NCI-H460 (cell line): Measurements from ENCODE around the gene ATRN. TPM values are rescaled to one million over a fixed set of nuclear protein-coding genes. Genes with fewer than 3 reads are reported as not detected.
"Not testable (repeated sequence)": the region's sequence is repeated elsewhere in the genome, so short reads cannot be mapped to it uniquely, and the experiment has no call there.

Source experiments
- DNase-seq: peaks from one replicate; pipeline ENCODE4 v3.0.0-alpha.2; 2016; ENCODE audit warnings: low read depth; ENCODE audit errors: extremely low read depth
- total RNA-seq: library from RNA; depleted of rRNA; stranded (reverse); fragments of >200 nt; shearing (Covaris generic); gene quantifications from 2 replicates; pipeline ENCODE4 v1.2.3, GENCODE V29; 2014

The ATRN gene
- total RNA-seq, 1 experiment from 2014 or later: 35.6 TPM

DNA sequence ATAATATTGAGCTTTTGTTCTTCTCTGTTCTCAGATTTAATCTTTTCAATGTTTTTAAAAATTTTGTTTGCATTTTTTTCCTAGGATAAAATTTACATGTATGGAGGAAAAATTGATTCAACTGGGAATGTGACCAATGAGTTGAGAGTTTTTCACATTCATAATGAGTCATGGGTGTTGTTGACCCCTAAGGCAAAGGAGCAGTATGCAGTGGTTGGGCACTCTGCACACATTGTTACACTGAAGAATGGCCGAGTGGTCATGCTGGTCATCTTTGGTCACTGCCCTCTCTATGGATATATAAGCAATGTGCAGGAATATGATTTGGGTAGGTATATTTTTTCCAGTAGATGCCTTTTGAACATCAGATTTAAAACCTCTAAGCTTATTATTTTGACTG lies 89.8 kb downstream of the ATRN start:
- DNase-seq: no peak

DNA sequence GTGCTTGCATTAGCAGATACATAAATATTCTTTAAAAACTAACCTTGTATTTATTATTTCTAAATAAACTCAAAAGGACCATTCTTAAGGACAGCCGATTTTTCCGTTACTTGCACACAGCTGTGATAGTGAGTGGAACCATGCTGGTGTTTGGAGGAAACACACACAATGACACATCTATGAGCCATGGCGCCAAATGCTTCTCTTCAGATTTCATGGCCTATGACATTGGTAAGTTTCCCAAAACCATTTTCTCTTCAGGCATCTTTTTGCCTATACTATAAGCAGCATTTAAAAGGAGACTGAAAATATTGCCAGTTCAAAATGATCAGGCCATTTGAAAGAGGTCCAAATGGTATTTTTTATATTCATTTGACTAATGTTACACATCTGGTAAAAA lies 92.3 kb downstream of the ATRN start:
- DNase-seq: no peak

DNA sequence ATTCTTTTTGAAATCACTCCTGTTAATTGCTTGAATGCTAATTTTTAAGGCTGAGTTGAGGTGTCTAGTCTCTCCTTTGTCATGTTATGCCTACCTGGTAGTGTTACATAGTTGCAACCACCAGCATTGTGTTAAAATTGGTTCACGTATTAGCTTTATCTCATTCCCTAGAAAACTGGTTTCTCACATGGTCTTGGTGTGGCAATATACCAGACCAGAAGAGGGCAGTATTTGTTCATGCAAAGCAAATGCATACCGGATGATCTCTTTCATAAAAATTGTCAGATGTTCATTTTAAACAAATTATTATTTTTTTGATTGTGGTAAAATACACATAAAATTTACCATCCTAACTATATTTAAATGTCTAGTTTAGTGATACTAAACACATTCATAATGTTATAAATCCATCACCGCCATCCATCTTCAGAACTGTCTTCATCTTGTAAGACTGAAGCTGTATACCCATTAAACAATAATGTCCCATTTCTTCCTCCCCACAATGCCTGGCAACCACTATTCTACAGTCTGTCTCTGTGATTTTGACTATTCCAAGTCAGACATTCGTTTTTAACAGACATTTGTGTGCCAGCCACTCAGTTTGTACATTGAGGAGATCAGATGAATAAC lies 92.8 kb downstream of the ATRN start:
- DNase-seq: peak; percentile 46

DNA sequence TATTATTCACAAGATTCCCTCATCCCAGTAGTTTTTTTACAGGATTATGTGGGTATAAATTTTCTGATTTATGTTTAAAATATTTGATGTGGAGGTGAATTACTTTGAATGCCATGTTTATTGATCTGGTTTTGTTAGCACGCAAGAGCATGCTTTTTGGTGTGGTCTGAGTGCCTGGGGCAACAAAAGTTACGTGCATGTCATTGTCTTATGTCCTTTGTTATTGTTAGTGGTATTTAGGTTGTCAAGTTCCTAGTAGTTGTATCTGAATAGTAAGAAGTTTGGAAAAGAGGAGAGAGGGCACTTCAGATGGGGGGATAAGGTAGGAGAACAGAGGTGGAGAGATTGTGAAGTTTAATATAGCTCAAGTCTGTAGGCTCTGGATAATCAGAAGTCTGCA lies 95.0 kb downstream of the ATRN start:
- no peak for DNase-seq

DNA sequence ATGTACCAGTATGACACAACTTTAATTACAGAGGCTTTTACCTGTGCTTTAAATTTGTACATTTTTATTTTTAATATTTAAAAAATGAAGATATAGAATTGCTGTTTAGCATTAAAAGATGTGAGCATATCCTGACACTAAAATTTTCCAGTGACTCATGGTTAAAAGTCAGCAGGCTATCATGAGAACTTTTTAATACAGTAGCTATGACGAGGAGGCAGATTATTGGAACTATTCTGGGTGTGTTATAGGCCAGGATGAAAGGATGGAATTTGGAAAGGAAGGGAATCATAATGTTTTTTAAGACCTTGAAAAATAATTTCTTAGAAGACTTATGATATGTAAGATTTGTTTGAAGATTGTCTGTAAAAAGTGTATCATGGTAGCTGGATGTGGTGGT lies 101.3 kb downstream of the ATRN start:
- no peak for DNase-seq

DNA sequence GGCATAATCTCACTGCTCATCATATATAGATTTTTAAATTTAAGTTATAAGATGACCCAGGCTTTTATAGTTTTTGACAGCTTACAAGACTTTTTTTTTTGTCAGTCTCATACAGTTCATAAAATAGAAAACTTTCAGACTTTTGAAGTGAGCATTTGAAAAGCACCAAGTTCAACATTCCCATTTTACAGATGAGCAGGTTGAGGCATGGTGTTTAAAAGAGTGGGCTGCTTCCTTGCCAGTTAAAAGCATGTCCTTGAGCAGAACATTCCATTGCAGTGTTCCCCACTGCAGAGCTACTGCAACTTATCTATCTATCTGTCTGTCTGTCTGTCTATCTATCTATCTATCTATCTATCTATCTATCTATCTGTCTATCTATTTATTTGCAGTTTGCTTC lies 105.5 kb downstream of the ATRN start:
- no peak for DNase-seq

DNA sequence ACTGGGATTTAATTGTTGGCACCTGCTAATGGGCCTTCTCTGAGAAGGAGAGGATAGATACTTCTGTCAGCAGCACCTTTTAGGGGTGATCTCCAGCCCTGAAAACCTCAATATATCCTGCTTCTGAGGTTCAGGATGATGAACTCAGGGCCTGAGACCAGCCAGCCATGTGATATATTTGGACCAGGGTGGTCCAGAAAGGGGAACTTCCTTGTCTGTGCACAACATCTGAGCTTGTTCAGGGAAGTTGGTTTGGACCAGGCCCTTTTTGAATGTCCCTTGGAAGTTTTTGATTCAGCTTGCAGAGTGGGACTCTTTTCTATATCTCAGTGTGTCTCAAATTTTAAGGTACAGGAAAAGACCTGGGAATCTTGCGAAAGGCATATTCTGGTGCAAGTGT lies 106.5 kb downstream of the ATRN start:
- no peak for DNase-seq

DNA sequence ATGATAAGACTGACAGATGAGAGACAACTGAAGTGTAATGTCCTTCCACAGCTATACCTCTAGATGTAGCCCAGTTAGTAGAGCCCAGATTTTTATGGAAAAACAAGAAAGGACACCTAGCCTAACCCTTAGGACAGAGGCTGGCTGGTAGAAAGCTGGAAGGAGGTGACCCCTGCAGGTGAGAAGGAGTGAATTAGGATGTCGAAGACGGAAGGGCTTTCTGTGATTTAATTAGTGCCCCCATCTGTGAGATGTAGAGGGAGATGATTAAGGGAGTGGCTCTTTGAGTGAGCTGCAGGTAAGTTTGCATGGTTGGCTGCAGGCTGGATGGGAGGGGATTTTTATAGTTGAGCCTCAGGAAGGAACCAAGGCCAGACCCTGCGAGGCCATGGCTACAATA lies 109.6 kb downstream of the ATRN start:
- DNase-seq: no peak

DNA sequence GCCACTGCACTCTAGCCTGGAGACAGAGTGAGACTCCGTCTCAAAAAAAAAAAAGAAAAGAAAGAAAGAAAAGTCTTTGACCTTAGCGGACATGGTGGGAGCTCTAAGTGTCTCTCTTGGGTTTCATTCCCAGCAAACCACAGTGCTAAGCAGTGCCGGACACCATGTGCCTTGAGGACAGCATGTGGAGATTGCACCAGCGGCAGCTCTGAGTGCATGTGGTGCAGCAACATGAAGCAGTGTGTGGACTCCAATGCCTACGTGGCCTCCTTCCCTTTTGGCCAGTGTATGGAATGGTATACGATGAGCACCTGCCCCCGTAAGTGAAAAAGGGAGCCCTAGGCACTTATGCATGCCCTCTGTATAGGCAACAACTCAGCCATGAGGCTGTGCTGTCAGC lies 112.9 kb downstream of the ATRN start:
- DNase-seq: no peak

DNA sequence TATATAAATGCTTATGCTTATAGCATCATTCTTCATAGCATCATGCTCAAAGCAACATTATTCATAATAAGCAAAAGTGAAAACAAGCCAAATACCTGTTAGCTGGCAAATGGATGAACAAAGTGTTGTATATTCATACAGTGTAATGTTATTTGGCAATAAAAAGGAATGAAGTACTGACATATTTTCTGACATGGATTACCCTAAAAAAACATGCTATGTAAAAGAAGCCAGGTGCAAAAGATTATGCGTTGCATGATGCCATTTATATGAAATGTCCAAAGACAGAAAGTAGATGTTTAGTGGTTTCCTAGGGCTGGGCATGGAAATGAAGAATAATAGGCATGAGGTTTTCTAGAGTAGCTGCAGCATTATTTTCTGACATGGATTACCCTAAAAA lies 115.3 kb downstream of the ATRN start:
- DNase-seq: no peak

DNA sequence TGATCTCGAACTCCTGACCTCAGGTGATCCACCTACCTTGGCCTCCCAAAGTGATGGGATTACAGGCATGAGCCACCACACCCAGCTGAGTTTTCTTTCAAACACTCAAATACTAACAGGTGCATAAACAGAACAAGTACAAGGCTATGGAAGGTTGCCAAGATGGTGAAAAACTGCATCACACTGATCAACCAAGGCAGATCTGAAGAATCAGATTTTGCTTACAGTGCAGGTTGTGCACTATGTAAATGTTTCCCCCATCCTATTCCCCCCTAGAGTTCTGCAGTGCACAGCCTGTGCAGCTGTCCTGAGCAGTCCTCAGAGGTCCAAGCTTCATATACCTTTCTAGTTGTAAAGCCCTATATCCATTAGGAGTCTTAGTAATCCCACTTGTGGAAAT lies 119.3 kb downstream of the ATRN start:
- DNase-seq: no peak

DNA sequence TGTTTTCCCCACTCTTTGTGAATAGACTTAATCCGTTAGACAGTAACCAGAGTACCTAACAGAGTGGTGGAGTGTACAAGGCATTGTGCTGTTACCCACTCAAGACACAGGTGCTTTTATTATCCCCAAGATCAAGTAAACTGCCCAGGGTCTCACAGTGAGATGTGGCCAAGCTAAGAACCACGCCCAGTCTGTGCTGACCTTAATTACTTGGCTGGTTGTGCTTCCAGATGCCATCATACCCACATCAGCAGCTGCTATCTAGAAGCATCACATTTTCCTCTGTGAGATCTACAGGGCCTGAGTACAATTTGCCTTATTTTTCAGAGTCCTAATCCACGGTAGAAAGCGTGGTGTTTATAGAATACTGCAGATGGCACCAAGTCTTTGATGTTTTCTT lies 122.1 kb downstream of the ATRN start:
- DNase-seq: no peak

DNA sequence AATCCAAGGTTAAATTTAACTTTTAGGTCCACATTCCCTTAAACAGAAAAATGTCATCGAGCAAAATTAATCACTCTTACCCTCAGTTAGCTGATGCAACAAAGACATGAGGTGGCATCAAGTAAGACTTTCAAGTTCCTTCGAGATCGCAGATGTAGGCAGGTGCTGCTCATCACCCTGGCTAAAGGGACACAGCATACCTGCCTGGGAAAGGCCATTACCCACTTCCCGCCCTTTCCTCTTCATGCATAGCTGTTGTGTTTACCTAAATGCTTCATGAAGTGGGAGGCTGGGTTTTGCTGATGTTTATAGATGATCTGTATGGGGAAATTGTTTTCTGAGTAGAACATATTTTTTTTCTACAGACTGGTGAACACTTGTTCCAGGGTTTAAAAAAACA lies 124.7 kb downstream of the ATRN start:
- no peak for DNase-seq

DNA sequence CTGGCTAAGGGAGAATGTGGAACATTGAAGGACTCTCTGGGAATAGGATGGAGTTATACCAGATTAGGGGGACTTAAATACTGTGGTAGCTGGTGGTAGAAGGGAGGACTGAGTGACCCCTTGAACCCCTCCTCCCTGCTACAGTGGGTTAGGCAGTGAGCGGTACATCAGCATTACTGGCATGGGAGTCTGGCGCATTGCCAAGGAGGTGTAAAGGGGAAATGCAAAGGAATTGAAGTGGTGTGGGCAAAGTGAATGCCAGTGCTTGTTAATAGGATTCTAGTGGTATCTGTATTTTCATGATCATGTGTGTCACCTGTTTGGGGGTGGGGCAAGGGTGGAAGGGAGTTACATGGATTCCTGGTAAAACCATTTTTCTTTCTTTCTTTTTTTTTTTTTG lies 132.3 kb downstream of the ATRN start:
- DNase-seq: no peak

DNA sequence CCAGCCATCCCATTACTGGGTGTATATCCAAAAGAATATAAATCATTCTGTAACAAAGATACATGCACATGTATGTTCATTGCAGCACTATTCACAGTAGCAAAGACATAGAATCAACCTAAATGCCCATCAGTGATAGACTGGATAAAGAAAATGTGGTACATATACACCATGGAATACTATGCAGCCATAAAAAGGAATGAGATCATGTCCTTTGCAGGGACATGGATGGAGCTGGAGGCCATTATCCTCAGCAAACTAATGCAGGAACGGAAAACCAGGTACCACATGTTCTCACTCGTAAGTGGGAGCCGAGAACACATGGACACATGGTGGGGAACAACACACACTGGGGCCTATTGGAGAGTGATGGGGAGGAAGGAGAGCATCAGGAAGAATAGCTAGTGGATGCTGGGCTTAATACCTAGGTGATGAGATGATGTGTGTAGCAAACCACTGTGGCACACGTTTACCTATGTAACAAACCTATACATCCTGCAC lies 134.6 kb downstream of the ATRN start:
- DNase-seq: not testable (repeated sequence)

DNA sequence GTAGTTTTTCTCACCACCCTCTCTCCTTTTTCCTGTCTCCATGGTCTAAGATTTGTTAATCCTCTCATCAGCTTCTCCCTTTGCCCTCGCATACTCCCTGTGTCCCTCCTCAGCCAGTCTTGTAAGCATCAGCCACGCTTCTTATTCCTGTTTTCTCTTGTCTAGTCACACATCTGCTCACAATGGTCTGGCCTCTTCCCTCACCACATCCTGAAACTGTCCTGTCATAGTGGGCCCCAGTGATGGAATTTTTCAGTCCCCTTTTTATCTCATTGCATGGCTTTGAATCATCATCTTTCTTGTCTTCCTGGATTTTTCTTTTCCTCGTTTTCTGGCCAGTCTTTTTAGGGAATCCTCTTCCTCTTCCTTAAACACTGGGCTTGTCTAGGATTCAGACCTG lies 135.2 kb downstream of the ATRN start:
- DNase-seq: no peak

DNA sequence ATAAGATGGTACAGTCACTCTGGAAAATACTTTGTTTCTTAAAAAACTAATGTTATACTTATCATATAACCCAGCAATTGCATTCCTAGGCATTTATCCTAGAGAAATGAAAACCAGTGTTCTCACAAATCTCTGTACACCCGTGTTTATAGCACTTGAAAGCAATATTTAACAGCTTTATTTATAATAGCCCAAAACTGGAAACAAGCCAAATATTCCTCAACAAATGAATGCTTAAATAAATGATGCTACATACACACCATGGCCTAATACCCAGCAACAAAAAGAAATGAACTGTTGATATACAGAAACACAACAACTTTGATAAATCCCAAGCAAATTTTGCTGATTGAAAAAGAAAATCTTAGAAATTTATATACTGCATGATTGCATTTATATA lies 141.1 kb downstream of the ATRN start:
- no peak for DNase-seq

DNA sequence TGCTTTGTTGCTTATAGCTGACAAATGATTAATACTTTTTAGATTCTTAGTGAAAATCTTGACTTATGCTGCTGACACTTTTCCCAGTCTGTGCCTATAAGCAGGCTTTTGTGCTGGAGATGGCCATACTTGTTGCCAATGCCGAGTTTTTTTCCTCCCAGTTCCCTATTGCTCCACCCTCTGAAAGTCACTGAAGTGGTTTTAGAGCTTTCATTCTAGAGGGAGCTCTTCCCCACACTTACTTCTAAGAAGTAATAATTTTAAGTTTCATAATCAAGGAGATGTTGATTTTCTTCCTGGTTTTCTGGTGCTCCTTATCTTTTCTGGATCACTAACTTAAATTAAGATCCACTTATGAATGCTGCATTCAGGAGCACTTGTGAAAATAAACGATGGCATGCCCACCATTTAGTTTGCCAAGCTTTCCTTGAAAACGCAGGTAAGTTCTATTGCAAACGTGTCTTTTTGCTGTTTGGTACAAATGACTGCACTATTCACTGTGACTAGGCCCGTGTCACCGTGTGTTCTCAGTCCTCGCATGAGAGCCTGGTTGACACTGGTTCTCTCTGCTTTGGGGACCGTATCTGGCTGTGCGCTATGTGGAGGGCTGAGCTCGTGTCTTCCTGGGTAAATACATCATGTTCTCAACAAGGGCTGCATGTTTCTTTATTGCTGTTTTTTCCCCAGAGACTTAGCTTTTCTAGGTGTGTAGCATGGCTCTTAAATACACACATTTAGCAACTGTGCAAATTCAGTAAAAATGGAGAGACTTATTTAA lies 142.2 kb downstream of the ATRN start:
- DNase-seq: no peak

DNA sequence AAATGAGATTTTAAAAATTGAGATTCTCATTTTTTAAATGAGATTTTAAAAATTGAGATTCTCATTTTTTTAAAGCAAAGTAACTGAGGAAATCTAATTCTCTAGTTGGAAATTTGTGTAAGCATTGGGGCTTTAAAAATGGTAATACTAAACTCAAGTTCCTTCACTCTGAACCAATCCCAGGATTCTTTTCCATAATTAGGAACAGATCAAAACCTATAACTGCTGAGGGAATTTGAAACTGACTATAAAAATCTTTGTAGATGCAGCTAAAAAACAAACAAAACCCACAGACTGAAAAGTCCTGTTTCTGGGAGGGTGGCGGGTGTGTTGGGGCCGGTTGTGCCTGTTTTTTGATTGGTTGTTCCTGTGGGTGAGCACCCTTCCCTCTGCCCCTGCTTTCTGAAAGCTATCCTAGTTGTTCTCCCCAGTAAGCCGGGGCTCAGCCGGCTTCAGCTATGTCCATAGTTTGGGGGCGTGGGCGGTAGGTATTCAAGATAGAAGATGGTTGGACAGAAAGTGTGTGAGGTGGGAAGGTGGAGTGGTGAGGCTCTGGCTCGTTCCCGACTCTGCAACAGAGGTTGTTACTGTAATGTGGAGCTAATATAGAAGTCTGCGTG lies 143.1 kb downstream of the ATRN start:
- DNase-seq: no peak

DNA sequence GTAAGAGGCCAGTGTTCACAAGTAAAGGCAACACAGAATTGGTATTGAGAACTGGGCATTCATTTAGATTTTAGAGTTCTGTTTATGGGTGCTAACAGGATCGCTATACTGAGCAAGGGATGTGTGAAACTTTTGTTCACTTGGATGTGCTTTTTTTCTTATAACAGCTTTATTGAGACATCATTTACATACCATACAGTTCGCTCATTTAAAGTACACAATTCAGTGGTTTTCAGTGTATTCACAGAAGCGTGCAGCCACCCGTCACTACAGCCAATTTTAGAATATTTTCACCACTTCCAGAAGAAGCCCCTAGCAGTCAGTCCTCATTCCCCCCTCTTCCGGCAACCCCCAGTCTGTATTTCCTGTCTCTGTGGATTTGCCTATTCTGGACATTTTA lies 143.6 kb downstream of the ATRN start:
- no peak for DNase-seq

DNA sequence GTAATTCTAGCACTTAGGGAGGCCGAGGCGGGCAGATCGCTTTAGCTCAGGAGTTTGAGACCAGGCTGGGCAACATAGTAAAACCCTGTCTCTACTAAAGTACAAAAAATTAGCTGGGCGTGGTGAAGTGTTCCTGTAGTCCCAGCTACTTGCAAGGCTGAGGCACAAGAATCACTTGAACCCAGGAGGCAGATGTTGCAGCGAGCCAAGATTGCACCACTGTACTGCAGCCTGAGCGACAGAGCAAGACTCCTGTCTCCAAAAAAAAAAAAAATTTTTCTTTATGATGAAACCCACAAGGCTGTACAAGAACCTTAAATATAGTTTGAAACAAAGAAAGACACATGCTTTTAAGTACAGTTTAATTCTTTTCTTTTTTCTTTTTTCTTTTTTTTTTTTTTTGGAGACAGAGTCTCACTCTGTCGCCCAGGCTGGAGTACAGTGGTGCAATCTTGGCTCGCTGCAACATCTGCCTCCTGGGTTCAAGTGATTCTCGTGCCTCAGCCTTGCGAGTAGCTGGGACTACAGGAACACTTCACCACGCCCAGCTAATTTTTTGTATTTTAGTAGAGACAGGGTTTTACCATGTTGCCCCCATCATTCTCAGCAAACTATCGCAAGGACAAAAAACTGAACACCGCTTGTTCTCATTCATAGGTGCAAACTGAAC lies 144.5 kb downstream of the ATRN start:
- DNase-seq: not testable (repeated sequence)
